Epithelial cell of proximal tubule (primary cell): Measurements from ENCODE around the gene MED13L. TPM values are rescaled to one million over a fixed set of nuclear protein-coding genes. Genes with fewer than 3 reads are reported as not detected.

Experiments used
- DNase-seq: peaks from one replicate; pipeline ENCODE4 v3.0.0-alpha.2; 2011; ENCODE audit warnings: low read depth
- H3K4me3 ChIP-seq: 2 replicates; pipeline ENCODE4 v1.5.1; 2011; ENCODE audit warnings: low read depth, mild to moderate bottlenecking, low read length
- total RNA-seq: library from RNA; depleted of rRNA; stranded (reverse); fragments of >200 nt; gene quantifications from 2 replicates; pipeline ENCODE4 v1.2.3, GENCODE V29; 2015
- TF ChIP-seq, protein P1 (sequence below): conservative IDR thresholded peaks from 2 replicates; pipeline ENCODE4 v1.5.1; 2012; ENCODE audit warnings: low read depth, mild to moderate bottlenecking, low read length

MED13L gene
- total RNA-seq, 1 donor from 2014 or later: 37.9 TPM

DNA sequence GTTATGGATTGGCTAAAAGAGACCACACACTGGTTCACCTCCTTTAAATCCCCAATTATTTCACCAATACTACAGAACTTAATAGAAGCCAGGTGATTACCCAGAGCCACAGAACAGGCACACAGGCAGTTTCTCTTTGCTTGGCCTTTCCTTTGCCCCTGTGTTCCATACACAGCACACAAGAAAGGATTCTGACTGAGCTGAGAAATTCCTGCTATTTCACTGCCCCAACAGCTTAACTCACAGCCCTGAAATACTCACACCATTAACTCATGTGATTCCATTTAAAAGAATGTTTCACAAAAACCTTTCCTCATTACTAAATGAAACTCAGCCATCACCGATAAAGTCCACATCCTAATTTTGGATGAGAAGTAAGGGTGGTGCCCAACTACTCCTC, 133.6 kb downstream of the MED13L start:
- TF ChIP-seq, protein P1, sequence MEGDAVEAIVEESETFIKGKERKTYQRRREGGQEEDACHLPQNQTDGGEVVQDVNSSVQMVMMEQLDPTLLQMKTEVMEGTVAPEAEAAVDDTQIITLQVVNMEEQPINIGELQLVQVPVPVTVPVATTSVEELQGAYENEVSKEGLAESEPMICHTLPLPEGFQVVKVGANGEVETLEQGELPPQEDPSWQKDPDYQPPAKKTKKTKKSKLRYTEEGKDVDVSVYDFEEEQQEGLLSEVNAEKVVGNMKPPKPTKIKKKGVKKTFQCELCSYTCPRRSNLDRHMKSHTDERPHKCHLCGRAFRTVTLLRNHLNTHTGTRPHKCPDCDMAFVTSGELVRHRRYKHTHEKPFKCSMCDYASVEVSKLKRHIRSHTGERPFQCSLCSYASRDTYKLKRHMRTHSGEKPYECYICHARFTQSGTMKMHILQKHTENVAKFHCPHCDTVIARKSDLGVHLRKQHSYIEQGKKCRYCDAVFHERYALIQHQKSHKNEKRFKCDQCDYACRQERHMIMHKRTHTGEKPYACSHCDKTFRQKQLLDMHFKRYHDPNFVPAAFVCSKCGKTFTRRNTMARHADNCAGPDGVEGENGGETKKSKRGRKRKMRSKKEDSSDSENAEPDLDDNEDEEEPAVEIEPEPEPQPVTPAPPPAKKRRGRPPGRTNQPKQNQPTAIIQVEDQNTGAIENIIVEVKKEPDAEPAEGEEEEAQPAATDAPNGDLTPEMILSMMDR: no peak
- no peak overlapping the region for H3K4me3 ChIP-seq
- no peak for DNase-seq

DNA sequence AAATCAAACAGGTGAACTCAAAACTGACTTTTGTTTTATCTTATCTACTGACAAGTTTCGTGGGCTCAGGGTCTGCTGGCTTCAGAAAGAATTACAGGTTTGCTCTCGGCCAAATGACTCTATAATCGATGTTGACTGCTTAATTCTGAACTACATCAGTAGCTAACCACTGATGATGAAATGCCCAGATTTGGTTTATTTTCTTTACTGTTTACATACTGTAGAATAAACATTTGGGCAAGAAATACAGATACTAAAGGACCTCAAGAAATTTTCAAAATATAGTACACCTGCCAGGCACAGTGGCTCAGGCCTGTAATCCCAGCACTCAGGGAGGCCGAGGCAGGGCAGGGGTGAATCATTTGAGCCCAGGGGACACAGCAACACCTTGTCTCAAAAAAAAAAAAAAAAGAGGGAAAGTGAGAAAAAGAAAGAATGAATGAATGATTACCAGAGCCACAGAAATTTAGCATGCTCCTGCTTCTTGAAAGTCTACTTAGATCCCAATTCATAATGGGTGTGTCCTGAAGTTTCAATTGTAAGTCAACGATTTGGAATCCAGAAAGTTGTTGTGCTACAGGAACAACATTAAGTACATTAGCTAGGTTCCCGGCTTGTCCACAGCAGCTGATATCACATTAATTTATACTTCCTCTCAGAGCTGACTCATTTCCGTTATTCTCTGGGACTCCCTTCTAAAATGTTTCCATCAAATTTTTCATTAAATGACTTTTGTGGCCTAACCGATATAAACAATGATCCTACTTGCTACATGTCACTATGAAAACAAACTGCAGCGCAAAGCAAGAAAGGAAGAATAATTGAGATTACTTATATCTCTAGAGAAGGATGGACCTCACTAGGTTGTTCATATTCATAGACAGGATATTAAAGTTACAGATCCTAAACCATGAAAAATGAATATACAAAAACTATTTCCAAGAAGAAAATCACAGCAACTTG, 134.3 kb downstream of the MED13L start:
- H3K4me3 ChIP-seq: no peak overlapping the region
- DNase-seq: no peak
- TF ChIP-seq, protein P1: no peak

DNA sequence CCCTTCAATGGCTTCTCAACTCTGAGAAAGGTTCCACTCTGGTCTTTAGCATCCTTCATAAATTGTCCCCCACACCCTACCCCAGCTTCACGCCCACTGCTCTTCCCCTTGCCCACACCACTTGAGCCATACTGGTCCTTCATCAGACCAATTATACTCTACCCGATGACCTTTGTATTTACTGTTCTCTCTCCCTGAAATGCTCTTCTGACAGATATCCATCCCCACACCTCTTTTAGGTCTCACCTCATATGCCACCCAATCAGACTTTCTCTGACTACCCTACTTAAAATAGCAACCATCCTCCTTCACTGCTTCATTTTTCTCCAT, 135.7 kb downstream of the MED13L start:
- DNase-seq: no peak
- TF ChIP-seq, protein P1: no peak
- no peak overlapping the region for H3K4me3 ChIP-seq

DNA sequence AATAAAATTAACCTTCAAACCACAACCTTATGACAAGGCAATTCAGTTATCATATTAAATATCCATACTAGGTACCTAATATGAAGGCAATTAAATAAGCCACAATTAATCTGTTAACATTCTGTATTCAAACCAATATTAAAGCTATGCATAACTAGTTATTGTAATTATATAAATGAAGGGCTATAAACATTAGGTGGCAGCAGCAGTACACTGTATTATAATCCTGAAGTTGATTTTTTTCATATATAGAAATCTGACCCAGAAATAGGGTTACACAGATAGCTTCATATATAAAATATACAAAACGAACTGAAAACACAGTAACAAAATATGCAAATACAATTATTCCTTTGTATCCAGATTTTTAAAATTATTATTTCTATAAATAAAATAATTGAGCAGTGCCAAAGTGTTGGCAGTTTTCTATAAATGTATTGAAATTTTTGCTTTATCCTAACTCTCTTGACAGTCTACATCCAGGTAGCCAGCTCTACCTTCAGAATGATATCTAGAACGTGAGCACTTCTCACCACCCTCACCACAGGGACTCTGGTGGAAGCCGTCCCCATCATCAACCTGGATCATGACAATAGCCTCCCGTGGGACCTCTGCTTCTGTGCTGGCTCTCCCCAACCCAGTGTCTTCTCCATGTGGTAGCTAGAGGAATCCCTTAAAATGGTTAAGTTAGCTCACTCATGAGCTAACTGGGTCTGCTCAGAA, 136.2 kb downstream of the MED13L start:
- no peak for DNase-seq
- TF ChIP-seq, protein P1: no peak
- H3K4me3 ChIP-seq: no peak overlapping the region

DNA sequence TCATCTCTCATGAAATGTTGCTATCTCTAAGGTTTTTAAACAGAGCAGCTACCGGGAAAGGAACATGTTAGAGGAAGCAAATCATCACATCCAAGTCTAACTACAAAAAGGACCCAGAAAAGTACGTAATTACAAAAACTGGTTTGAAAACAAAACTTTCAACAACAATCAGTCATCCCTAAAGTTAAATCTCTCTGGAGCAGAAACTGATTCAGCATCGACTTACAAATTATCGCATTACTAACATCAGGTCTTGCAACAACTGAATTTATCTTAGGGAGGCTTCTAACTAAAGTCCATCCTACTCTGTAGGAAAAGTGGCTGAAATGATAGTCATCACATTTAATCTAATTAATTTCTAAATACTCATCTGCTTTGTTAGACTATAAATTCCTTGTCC, 137.0 kb downstream of the MED13L start:
- no peak overlapping the region for H3K4me3 ChIP-seq
- no peak for DNase-seq
- TF ChIP-seq, protein P1: no peak

DNA sequence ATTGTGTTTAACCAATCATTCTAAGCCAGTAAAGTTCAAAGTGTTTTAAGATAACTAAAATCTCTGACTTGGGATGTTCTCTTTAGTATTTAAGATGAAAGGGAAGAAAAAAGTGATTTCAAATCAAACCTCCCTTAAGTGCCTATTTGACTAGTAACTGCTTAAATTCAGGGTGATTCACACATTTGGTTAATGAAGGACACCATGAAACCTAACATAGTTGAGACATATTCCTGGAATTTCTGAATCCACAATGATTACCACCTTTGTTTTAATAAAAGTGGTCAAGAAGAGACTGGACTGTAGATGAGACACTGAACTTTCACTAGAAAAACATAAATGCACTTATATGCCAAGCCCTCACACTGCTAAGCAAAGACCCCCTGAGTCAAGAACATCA, 138.7 kb downstream of the MED13L start:
- no peak for DNase-seq
- TF ChIP-seq, protein P1: no peak
- H3K4me3 ChIP-seq: no peak overlapping the region
